ENCODE results near the gene NEAT1.
A peak's percentile ranks its signal among the peaks of the same experiment; 100 is the strongest.

NEAT1 gene

DNA sequence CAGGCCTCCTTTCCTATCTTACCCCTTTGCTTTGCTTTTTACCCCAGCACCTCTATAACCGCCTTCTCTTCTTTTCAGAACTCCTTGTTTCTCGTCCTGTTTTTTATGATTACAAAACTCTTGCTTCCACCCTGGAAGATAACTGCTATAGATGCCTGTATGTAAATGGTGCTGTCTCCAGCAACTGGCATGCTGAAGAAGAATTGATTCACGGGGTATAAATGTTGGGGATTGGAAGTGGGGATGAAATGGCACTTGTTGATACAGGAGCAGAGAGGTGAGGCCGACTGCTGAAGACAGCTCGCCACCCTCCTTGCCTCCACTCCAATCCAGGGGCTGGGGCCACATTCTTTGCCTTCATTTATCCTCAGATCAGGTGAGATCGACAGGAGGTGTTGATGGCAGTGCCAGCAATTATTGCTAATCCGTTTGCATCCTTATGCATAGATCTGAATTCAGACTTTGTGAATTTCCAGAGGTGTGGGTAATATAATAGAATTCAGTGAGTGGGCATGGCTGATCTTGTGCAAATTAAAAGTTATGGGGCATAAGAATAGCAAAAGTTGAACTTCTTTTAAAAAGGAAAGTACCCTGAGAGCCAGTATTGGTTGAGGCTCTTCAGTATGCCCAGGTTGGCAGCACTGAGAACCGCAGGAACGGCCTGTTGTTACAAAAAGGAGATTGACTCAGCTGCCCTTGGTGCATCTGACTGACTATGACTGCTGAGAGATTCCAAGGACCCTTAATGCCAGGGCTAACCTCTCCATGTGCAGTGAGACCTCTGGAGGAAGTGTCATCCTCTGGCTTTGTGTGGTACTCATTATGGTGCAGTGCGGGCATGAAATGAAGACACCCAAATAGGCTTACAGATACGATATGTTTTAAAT lies 5.3 kb downstream of the NEAT1 start:
- peak overlapping the region; percentile 95 for H3K4me3 Mint-ChIP-seq
- peaks cover 80% of the 10 kb centered on the region for H3K36me3 Mint-ChIP-seq (ENCODE audit: low read depth)
- no peaks in the 10 kb centered on the region for H3K9me3 Mint-ChIP-seq
- H3K4me1 Mint-ChIP-seq (ENCODE audit: low read depth) = peaks cover 77% of the 10 kb centered on the region
- H3K27me3 Mint-ChIP-seq (ENCODE audit: low read depth) = peaks cover 16% of the 10 kb centered on the region
- peak; percentile 38 for DNase-seq (ENCODE audit: low spot score)
- peak overlapping the region; percentile 98 for H3K27ac Mint-ChIP-seq

- Mint-ChIP-seq H3K36me3 (ENCODE audit: low read depth) (peaks cover 79% of the 10 kb centered on the region), H3K9me3 (no peaks in the 10 kb centered on the region), H3K4me3 (peak overlapping the region; percentile 95), H3K27ac (peak overlapping the region; percentile 98), H3K27me3 (ENCODE audit: low read depth) (peaks cover 12% of the 10 kb centered on the region), H3K4me1 (ENCODE audit: low read depth) (peaks cover 82% of the 10 kb centered on the region)
- no peak for DNase-seq (ENCODE audit: low spot score)
These were observed 6.0 kb downstream of the NEAT1 start for GRCh38 chr11:65428578-65429067.

GRCh38 chr11:65429068-65429681 lies 6.6 kb downstream of the NEAT1 start:
- Mint-ChIP-seq H3K9me3 (no peaks in the 10 kb centered on the region), H3K4me1 (ENCODE audit: low read depth) (peaks cover 85% of the 10 kb centered on the region), H3K27ac (peak overlapping the region; percentile 93), H3K4me3 (peak overlapping the region; percentile 95), H3K36me3 (ENCODE audit: low read depth) (peaks cover 73% of the 10 kb centered on the region), H3K27me3 (ENCODE audit: low read depth) (peaks cover 9% of the 10 kb centered on the region)
- DNase-seq (ENCODE audit: low spot score) = no peak

DNA sequence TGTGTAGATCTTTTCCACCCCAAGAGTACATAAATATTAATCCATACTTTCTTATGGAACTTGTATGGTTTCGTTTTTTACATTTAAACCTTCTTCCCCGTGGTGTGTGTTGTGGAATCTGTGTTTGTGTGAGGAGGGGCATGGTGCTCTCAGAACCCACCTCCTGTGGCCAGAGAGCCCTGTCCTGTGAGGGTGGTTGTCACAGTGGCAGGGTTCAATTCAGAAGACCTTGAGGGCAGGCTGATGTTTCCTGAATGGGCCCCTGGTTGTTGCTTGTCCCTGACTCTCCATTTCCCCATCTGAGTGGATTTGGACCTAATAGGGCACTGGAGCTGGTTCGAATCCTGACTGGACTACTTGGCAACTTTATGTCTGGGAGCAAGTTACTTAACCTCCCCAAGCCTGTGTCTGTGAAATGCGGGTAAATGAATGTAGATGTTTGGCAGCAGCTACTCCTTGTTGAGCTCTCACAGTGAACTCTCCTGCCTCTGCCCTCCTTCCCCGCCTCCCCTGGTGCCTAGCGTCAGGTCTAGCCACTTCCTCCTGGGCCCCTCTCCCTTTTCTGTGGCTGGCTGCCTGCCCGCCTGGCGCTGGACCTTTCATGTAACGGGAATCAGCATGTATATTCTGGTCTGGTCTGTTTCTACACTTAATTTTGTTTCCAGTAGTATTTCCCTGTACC lies 7.3 kb downstream of the NEAT1 start:
- H3K9me3 Mint-ChIP-seq = no peaks in the 10 kb centered on the region
- peak; percentile 34 for DNase-seq (ENCODE audit: low spot score)
- peak overlapping the region; percentile 95 for H3K4me3 Mint-ChIP-seq
- peaks cover 86% of the 10 kb centered on the region for H3K4me1 Mint-ChIP-seq (ENCODE audit: low read depth)
- H3K27ac Mint-ChIP-seq = peak overlapping the region; percentile 93
- peaks cover 73% of the 10 kb centered on the region for H3K36me3 Mint-ChIP-seq (ENCODE audit: low read depth)
- H3K27me3 Mint-ChIP-seq (ENCODE audit: low read depth) = peaks cover 3% of the 10 kb centered on the region

- peaks cover 88% of the 10 kb centered on the region for H3K4me1 Mint-ChIP-seq (ENCODE audit: low read depth)
- H3K4me3 Mint-ChIP-seq = peak overlapping the region; percentile 95
- DNase-seq (ENCODE audit: low spot score) = no peak
- H3K27me3 Mint-ChIP-seq (ENCODE audit: low read depth) = no peaks in the 10 kb centered on the region
- H3K9me3 Mint-ChIP-seq = no peaks in the 10 kb centered on the region
- H3K27ac Mint-ChIP-seq = peak overlapping the region; percentile 93
- peaks cover 73% of the 10 kb centered on the region for H3K36me3 Mint-ChIP-seq (ENCODE audit: low read depth)
These were observed 8.0 kb downstream of the NEAT1 start for GRCh38 chr11:65430406-65431217.

DNA sequence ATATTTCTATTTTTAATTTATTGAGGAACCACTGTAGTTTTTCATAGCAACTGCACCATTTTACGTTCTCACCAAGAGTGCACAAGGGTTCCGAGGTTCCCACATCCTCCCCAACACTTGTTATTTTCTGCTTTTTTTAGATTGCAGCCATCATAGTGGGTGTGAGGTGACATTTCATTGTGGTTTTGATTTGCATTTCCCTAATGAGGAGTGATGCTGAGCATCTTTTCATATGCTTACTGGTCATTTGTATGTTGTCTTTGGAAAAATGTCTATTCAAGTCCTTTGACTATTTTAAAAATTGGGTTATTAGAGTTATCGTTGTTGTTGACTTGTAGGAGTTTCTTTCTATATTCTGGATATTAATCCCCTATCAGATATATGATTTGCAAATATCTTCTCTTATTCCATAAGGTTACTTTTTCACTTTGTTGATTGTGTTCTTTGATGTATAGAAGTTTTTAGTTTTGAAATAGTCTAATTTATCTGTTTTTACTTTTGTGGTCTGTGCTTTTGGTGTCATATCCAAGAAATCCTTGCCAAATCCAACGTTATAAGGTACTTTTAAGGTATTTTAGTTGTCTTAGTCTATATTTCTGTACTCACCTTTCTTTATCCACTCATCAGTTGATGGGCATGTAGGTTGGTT lies 9.0 kb downstream of the NEAT1 start:
- H3K4me3 Mint-ChIP-seq = peak overlapping the region; percentile 54
- peak; percentile 40 for DNase-seq (ENCODE audit: low spot score)
- no peaks in the 10 kb centered on the region for H3K27me3 Mint-ChIP-seq (ENCODE audit: low read depth)
- H3K36me3 Mint-ChIP-seq (ENCODE audit: low read depth) = peaks cover 72% of the 10 kb centered on the region
- H3K4me1 Mint-ChIP-seq (ENCODE audit: low read depth) = peaks cover 85% of the 10 kb centered on the region
- H3K27ac Mint-ChIP-seq = peak overlapping the region; percentile 80
- H3K9me3 Mint-ChIP-seq = no peaks in the 10 kb centered on the region

GRCh38 chr11:65432100-65432650 lies 9.6 kb downstream of the NEAT1 start:
- H3K4me1 Mint-ChIP-seq (ENCODE audit: low read depth) = peaks cover 82% of the 10 kb centered on the region
- H3K36me3 Mint-ChIP-seq (ENCODE audit: low read depth) = peaks cover 70% of the 10 kb centered on the region
- DNase-seq (ENCODE audit: low spot score) = no peak
- no peaks in the 10 kb centered on the region for H3K9me3 Mint-ChIP-seq
- H3K27ac Mint-ChIP-seq = peak overlapping the region; percentile 80
- peak overlapping the region; percentile 54 for H3K4me3 Mint-ChIP-seq
- H3K27me3 Mint-ChIP-seq (ENCODE audit: low read depth) = no peaks in the 10 kb centered on the region

GRCh38 chr11:65432686-65433582 lies 10.3 kb downstream of the NEAT1 start:
- peak overlapping the region; percentile 7 for H3K4me3 Mint-ChIP-seq
- no peak for DNase-seq (ENCODE audit: low spot score)
- H3K4me1 Mint-ChIP-seq (ENCODE audit: low read depth) = peaks cover 79% of the 10 kb centered on the region
- peak overlapping the region; percentile 20 for H3K27ac Mint-ChIP-seq
- no peaks in the 10 kb centered on the region for H3K27me3 Mint-ChIP-seq (ENCODE audit: low read depth)
- H3K36me3 Mint-ChIP-seq (ENCODE audit: low read depth) = peaks cover 70% of the 10 kb centered on the region
- H3K9me3 Mint-ChIP-seq = no peaks in the 10 kb centered on the region

- peaks cover 76% of the 10 kb centered on the region for H3K4me1 Mint-ChIP-seq (ENCODE audit: low read depth)
- H3K9me3 Mint-ChIP-seq = no peaks in the 10 kb centered on the region
- H3K27me3 Mint-ChIP-seq (ENCODE audit: low read depth) = no peaks in the 10 kb centered on the region
- no peak overlapping the region for H3K27ac Mint-ChIP-seq
- no peak for DNase-seq (ENCODE audit: low spot score)
- no peak overlapping the region for H3K4me3 Mint-ChIP-seq
- H3K36me3 Mint-ChIP-seq (ENCODE audit: low read depth) = peaks cover 69% of the 10 kb centered on the region
These were observed 11.1 kb downstream of the NEAT1 start for GRCh38 chr11:65433657-65434056.

DNA sequence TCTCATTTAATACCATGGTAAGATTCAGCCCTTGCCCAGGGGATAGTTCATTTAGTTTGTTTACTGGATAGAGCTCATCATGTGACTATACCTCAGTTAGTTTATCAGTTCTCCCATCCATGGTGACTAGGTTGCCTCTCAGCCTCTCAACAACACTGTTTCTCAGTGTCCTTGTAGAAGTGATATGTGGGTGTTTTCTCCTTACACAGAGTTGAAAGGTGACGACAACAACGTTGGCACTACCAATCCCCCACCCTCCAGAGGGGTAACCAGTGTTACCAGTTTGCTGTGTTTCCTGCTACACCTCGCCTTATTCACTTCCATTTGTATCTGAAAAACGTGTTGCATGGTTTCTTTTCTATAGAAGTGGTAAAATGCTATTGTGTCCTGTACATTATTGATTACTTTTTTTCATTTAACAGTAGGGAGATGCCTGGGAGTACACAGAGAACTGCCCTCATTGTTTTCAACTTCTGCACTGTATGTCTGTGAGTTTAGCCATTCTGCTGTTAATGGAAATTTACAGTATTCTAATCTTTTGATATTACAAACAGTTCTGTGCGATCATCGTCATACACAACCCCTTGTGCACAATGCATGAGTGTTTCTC lies 11.6 kb downstream of the NEAT1 start:
- no peak for DNase-seq (ENCODE audit: low spot score)
- peaks cover 78% of the 10 kb centered on the region for H3K4me1 Mint-ChIP-seq (ENCODE audit: low read depth)
- no peak overlapping the region for H3K4me3 Mint-ChIP-seq
- no peaks in the 10 kb centered on the region for H3K9me3 Mint-ChIP-seq
- no peaks in the 10 kb centered on the region for H3K27me3 Mint-ChIP-seq (ENCODE audit: low read depth)
- peaks cover 72% of the 10 kb centered on the region for H3K36me3 Mint-ChIP-seq (ENCODE audit: low read depth)
- peak overlapping the region; percentile 7 for H3K27ac Mint-ChIP-seq

- peaks cover 78% of the 10 kb centered on the region for H3K4me1 Mint-ChIP-seq (ENCODE audit: low read depth)
- H3K9me3 Mint-ChIP-seq = no peaks in the 10 kb centered on the region
- no peak overlapping the region for H3K4me3 Mint-ChIP-seq
- H3K36me3 Mint-ChIP-seq (ENCODE audit: low read depth) = peaks cover 72% of the 10 kb centered on the region
- no peak overlapping the region for H3K27ac Mint-ChIP-seq
- no peaks in the 10 kb centered on the region for H3K27me3 Mint-ChIP-seq (ENCODE audit: low read depth)
- no peak for DNase-seq (ENCODE audit: low spot score)
These were observed 12.2 kb downstream of the NEAT1 start for GRCh38 chr11:65434667-65435410.

Measured in T-helper 2 cell treated with Interferon-gamma antibody and Interleukin-4, amounts not matched to agents 5 μg/mL and 100 μg/mL, for 36 hours (primary cell).